Measurements from ENCODE around the gene LIN28B.

GRCh38 chr6:104983776-104984175 lies 26.9 kb downstream of the LIN28B start:
- no peak for TF ChIP-seq POLR2A (IDR thresholded peaks at IDR 0.05; ENCODE audit: low read length)
- no peak for TF ChIP-seq GATA1 (IDR thresholded peaks at IDR 0.05; ENCODE audit: low read depth, low read length)

Data from erythroblast (primary cell).